Natural killer cell (primary cell): ENCODE results near the gene NLK. TPM values are rescaled to one million over a fixed set of nuclear protein-coding genes. Genes with fewer than 3 reads are reported as not detected.
"Not testable (repeated sequence)": the region's sequence is repeated elsewhere in the genome, so short reads cannot be mapped to it uniquely, and the experiment has no call there.

Experiments used
- ATAC-seq, 3 donors: fragments of 150-1000 bp in 2 of 3; fragments of 200-7000 bp in 1 of 3; cut with Tn5 transposase; 1 replicate in 1 of 3; 2 replicates in 2 of 3; pipeline ENCODE4 v1.10.0; 2021; ENCODE audit warnings: mild to moderate bottlenecking in 2 of 3, moderate library complexity in 2 of 3
- DNase-seq, 2 donors: peaks; one replicate each; pipeline versions ENCODE4 v3.0.0 to v3.0.0-alpha.2; 2013 to 2021; ENCODE audit warnings: mixed read lengths in 1 of 2
- H3K27ac ChIP-seq: one replicate; pipeline ENCODE4 v1.5.1; 2013; ENCODE audit warnings: mild to moderate bottlenecking, low read length
- H3K27me3 ChIP-seq: one replicate; pipeline ENCODE4 v1.6.1; 2013; ENCODE audit warnings: low read length; ENCODE audit not compliant: control insufficient read depth, insufficient read depth
- H3K36me3 ChIP-seq: one replicate; pipeline ENCODE4 v1.6.1; 2013; ENCODE audit warnings: low read length; ENCODE audit not compliant: control insufficient read depth, insufficient read depth
- H3K4me1 ChIP-seq: one replicate; pipeline ENCODE4 v1.6.1; 2013; ENCODE audit warnings: low read length; ENCODE audit not compliant: control insufficient read depth, insufficient read depth
- H3K4me3 ChIP-seq: one replicate; pipeline ENCODE4 v1.5.1; 2013; ENCODE audit warnings: low read length
- H3K9me3 ChIP-seq: one replicate; pipeline ENCODE4 v1.6.1; 2013; ENCODE audit warnings: low read length; ENCODE audit not compliant: control insufficient read depth, insufficient read depth
- H3K27ac Mint-ChIP-seq, 2 donors: one replicate each; pipeline ENCODE4 v1.8.0; 2022; ENCODE audit warnings: mild to moderate bottlenecking in 2 of 2, mixed read lengths in 2 of 2, moderate library complexity in 1 of 2
- H3K27me3 Mint-ChIP-seq, 2 donors: one replicate each; pipeline ENCODE4 v1.8.0; 2022; ENCODE audit warnings: low read depth in 2 of 2, mixed read lengths in 2 of 2
- H3K36me3 Mint-ChIP-seq: one replicate; pipeline ENCODE4 v1.8.0; 2022; ENCODE audit warnings: mixed read lengths
- H3K4me1 Mint-ChIP-seq, 2 donors: one replicate each; pipeline ENCODE4 v1.8.0; 2022; ENCODE audit warnings: mixed read lengths in 2 of 2
- H3K4me3 Mint-ChIP-seq: one replicate; pipeline ENCODE4 v1.8.0; 2022; ENCODE audit warnings: mild to moderate bottlenecking, moderate library complexity, mixed read lengths
- H3K9me3 Mint-ChIP-seq, 2 donors: one replicate each; pipeline ENCODE4 v1.8.0; 2022; ENCODE audit warnings: mixed read lengths in 2 of 2
- WGBS: methylation state at CpG from one replicate; pipeline ENCODE4 v1.1.7; 2013; ENCODE audit warnings: missing lambda C conversion rate; ENCODE audit not compliant: insufficient coverage; 5-methylcytosine and 5-hydroxymethylcytosine counted together
- intact Hi-C: fragments of 100-400 bp; cut with micrococcal nuclease; formaldehyde crosslinking; loops from one replicate; pipeline ENCODE4 v1.14.2; 2022
- total RNA-seq, 4 donors: library from RNA; stranded (reverse); fragments of 120-200 nt in 1 of 4; gene quantifications; one replicate each; pipeline versions ENCODE4 v1.2.3 to v1.2.4, GENCODE V29; 2013 to 2022
- TF ChIP-seq, protein P1 (sequence below): fragments of 200-600 bp; IDR thresholded peaks from one replicate; pipeline ENCODE4 v1.8.0; 2022; ENCODE audit warnings: antibody characterized with exemption

NLK gene
- total RNA-seq, 3 donors from 2014 or later (not counting 1 experiment from before 2014, with no cell fraction given) = 18.3 to 35.6 (median 20.8) TPM

DNA sequence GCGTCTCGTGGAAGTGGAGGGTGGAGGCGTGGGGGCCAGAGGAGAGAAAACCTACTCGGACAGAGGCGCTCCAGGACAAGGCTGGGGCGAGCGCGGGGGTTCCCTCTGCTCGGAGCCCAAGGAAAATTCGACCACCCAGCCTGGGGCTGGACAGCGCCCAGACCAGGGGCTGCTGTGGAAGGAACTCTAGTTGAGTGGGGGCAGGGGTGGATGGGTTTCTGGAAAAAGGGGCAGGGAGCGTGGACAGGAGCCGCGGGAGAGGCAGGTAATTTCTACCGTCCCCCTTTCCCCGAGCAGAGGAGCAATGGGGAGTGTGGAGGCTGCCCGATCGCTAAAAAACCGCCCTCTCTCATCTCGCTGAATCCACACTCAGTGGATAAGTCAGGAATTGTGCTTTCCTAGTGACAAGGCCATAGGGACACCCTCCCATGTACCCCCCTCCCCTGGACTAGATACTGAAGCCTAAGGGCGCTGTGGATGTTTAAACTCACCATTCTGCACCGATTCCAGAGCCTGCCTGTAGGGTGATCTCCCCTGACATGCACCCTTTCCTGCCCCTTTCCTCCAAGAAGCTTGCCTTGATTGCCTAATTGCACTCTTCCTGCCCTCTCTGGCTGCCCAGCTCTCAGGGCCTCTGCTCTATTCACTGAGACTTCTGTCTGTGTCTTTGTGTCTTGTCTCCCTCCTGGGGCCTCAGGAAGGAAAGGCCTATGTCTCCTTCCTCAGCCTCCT is 185.8 kb downstream of the NLK start:
- TF ChIP-seq, protein P1, sequence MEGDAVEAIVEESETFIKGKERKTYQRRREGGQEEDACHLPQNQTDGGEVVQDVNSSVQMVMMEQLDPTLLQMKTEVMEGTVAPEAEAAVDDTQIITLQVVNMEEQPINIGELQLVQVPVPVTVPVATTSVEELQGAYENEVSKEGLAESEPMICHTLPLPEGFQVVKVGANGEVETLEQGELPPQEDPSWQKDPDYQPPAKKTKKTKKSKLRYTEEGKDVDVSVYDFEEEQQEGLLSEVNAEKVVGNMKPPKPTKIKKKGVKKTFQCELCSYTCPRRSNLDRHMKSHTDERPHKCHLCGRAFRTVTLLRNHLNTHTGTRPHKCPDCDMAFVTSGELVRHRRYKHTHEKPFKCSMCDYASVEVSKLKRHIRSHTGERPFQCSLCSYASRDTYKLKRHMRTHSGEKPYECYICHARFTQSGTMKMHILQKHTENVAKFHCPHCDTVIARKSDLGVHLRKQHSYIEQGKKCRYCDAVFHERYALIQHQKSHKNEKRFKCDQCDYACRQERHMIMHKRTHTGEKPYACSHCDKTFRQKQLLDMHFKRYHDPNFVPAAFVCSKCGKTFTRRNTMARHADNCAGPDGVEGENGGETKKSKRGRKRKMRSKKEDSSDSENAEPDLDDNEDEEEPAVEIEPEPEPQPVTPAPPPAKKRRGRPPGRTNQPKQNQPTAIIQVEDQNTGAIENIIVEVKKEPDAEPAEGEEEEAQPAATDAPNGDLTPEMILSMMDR = no peak
- Mint-ChIP-seq H3K4me1 (peaks cover 5 to 12% of the 10 kb centered on the region in 2 donors), H3K27ac (no peak overlapping the region), H3K9me3 (no peaks in the 10 kb centered on the region), H3K27me3 (peaks cover 41 to 48% of the 10 kb centered on the region in 2 donors), H3K4me3 (peak overlapping the region; percentile 78), H3K36me3 (no peaks in the 10 kb centered on the region)
- Histone ChIP-seq H3K4me3 (no peak overlapping the region), H3K27ac (no peak overlapping the region), H3K27me3 (peaks cover 20% of the 10 kb centered on the region), H3K4me1 (peaks cover 14% of the 10 kb centered on the region), H3K9me3 (no peaks in the 10 kb centered on the region), H3K36me3 (no peaks in the 10 kb centered on the region)
- DNase-seq = peak in 1 of 2 donors; percentile 15
- 22% methylated on average over 21 of the region's 22 CpGs for WGBS
- ATAC-seq = peak in 2 of 3 donors; percentile 20 to 35
- intact Hi-C loops = no loop called here

DNA sequence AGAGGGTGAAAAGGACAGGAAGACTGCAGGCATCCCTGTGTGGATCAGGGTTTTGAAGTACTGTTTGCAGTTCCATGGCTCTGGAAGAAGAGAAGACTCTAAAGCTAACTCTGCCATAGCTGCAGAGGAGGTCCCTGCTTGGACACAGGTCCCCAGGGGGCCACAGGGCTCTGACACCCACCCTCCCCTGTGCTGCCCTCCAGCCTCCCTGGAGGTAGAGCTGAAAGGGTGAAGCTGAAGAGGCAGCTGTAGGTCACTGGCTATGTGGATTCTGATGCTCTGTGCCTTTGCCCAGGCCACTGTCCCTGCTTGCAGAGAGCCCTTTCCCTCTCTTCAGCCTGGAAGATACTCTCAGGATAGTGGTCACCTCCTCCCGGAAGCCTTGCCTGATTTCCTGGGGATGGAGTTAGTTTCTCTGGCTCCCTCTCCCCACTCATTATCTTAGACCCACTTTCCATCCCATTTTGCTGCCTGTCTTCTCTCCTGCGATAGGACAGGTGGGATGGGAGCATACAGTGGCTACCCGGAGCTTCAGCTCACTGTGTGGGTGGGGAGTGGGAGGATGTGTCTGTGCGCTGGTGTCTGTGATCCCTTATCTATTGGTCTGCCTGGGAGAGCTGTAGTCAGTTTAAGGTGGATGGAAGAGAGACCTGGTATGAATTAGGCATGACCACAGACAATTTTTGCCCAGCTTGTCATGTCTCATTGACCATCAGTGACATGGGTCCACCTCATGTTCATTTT is 186.7 kb downstream of the NLK start:
- H3K4me1 Mint-ChIP-seq = peaks cover 5 to 12% of the 10 kb centered on the region in 2 donors
- H3K27me3 ChIP-seq = peaks cover 20% of the 10 kb centered on the region
- no peak overlapping the region for H3K4me3 Mint-ChIP-seq
- no peak overlapping the region for H3K4me3 ChIP-seq
- ATAC-seq = no peak
- WGBS = 95% methylated on average over 4 of the region's 4 CpGs
- H3K4me1 ChIP-seq = peaks cover 14% of the 10 kb centered on the region
- no peaks in the 10 kb centered on the region for H3K9me3 Mint-ChIP-seq
- no peaks in the 10 kb centered on the region for H3K9me3 ChIP-seq
- H3K36me3 Mint-ChIP-seq = no peaks in the 10 kb centered on the region
- H3K27ac Mint-ChIP-seq = no peak overlapping the region
- DNase-seq = no peak
- no peaks in the 10 kb centered on the region for H3K36me3 ChIP-seq
- no peak overlapping the region for H3K27ac ChIP-seq
- peaks cover 41 to 48% of the 10 kb centered on the region in 2 donors for H3K27me3 Mint-ChIP-seq
- intact Hi-C loops = no loop called here
- TF ChIP-seq, protein P1 = no peak

DNA sequence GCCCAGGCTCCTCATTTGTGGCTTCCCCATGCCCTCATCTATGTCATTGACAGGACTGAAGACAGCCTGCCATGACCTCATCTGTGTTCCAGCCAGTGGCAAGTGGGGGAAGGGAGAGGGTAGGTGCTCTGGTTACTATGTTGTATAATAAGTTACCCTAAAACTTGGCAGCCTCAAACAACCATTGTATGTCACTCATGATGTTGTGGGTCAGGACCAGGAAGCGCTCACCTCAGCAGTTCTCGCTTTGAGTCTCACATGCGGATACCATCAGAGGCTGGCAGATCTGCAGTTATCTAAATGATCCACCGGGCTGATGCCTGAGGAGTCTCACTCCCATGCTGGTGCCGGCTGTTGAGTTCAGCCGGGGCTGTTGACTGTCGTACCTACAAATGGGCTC is 187.5 kb downstream of the NLK start:
- ATAC-seq (peak in 1 of 3 donors; percentile 21), DNase-seq (peak in 1 of 2 donors; percentile 11)
- Mint-ChIP-seq H3K4me3 (no peak overlapping the region), H3K27me3 (peaks cover 41 to 48% of the 10 kb centered on the region in 2 donors), H3K27ac (no peak overlapping the region), H3K9me3 (no peaks in the 10 kb centered on the region), H3K36me3 (no peaks in the 10 kb centered on the region), H3K4me1 (peaks cover 5 to 12% of the 10 kb centered on the region in 2 donors)
- Histone ChIP-seq H3K4me1 (peaks cover 14% of the 10 kb centered on the region), H3K27me3 (peaks cover 20% of the 10 kb centered on the region), H3K9me3 (no peaks in the 10 kb centered on the region), H3K4me3 (no peak overlapping the region), H3K27ac (no peak overlapping the region), H3K36me3 (no peaks in the 10 kb centered on the region)
- intact Hi-C loops = no loop called here
- TF ChIP-seq, protein P1 = no peak
- WGBS = 62% methylated on average over 7 of the region's 7 CpGs

DNA sequence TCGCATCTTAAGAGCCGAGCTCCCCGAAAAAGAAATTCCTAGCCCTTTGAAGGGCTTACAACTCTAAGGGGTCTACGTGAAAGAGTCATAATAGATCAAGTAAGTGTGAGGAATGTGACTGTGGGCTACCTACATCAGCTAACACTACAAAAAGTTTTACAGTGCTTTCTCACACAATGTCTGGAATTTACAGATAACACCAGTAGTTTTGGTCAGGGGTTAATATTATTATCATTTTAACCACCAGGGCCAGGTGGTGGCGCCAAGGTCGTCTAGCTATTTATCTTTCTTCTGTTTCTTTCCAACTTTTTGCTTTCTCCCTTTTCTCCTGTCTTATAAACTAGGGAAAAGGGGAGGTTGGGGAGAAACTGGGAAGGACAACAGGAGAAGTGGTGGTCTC is 188.1 kb downstream of the NLK start:
- H3K27ac Mint-ChIP-seq, intact Hi-C loops, H3K36me3 ChIP-seq, H3K27ac ChIP-seq, ATAC-seq, H3K36me3 Mint-ChIP-seq, H3K4me3 ChIP-seq, DNase-seq, H3K9me3 ChIP-seq, H3K4me3 Mint-ChIP-seq, H3K9me3 Mint-ChIP-seq: not testable (repeated sequence)
- peaks cover 39 to 48% of the 10 kb centered on the region in 2 donors for H3K27me3 Mint-ChIP-seq
- Histone ChIP-seq H3K4me1 (peaks cover 14% of the 10 kb centered on the region), H3K27me3 (peaks cover 20% of the 10 kb centered on the region)
- WGBS = 88% methylated on average over 3 of the region's 6 CpGs
- H3K4me1 Mint-ChIP-seq = peaks cover 5 to 12% of the 10 kb centered on the region in 2 donors

DNA sequence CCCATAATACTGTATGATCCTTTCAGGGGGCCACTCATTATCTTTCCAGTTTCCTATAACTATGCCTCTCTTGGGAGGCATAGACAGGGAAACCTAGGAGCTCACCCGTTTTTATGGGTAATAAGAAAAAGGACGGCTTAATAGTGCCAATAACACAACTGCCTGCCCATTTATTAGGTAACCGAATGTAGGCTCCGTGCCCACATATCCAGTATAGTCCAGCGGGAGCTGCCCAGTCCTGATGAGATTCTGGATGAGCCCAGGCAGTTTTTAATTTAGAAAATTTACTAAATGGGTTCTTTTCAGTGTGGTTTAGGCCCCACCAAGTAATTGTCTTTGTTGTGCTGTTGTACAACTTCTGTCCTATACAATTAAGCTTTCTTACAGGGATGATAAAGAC is 189.1 kb downstream of the NLK start:
- H3K9me3 Mint-ChIP-seq, ATAC-seq, DNase-seq, intact Hi-C loops, H3K4me3 ChIP-seq, H3K36me3 ChIP-seq, H3K27ac Mint-ChIP-seq, H3K36me3 Mint-ChIP-seq, H3K27ac ChIP-seq, H3K9me3 ChIP-seq, H3K4me3 Mint-ChIP-seq: not testable (repeated sequence)
- Mint-ChIP-seq H3K4me1 (peaks cover 5 to 12% of the 10 kb centered on the region in 2 donors), H3K27me3 (peaks cover 34 to 48% of the 10 kb centered on the region in 2 donors)
- Histone ChIP-seq H3K27me3 (peaks cover 16% of the 10 kb centered on the region), H3K4me1 (peaks cover 14% of the 10 kb centered on the region)
- 94% methylated on average over 2 of the region's 5 CpGs for WGBS
